Stimulated activated memory B cell treated with anti-CD40 and anti-IgM and Interleukin-4, amounts not matched to agents 10 μg/mL and 1 μg/mL and 100 μg/mL, for 72 hours (primary cell): ENCODE measurements around the gene KCNK10.

Experiments
- ATAC-seq: fragments of 150-1000 bp; cut with Tn5 transposase; 2 replicates; pipeline ENCODE4 v1.10.0; 2021
- H3K27ac Mint-ChIP-seq: one replicate; pipeline ENCODE4 v1.8.0; 2022; ENCODE audit warnings: mild to moderate bottlenecking, mixed read lengths
- H3K27me3 Mint-ChIP-seq: one replicate; pipeline ENCODE4 v1.8.0; 2022; ENCODE audit warnings: mixed read lengths
- H3K36me3 Mint-ChIP-seq: one replicate; pipeline ENCODE4 v1.8.0; 2022; ENCODE audit warnings: mixed read lengths
- H3K4me1 Mint-ChIP-seq: one replicate; pipeline ENCODE4 v1.8.0; 2022; ENCODE audit warnings: mixed read lengths
- H3K4me3 Mint-ChIP-seq: one replicate; pipeline ENCODE4 v1.8.0; 2022; ENCODE audit warnings: mild to moderate bottlenecking, moderate library complexity, mixed read lengths
- H3K9me3 Mint-ChIP-seq: one replicate; pipeline ENCODE4 v1.8.0; 2022; ENCODE audit warnings: mixed read lengths

KCNK10 gene

GRCh38 chr14:88301381-88301780 is 21.7 kb downstream of the KCNK10 start:
- Mint-ChIP-seq H3K36me3 (no peaks in the 10 kb centered on the region), H3K27ac (no peak overlapping the region), H3K9me3 (no peaks in the 10 kb centered on the region), H3K4me1 (peaks cover 7% of the 10 kb centered on the region), H3K4me3 (no peak overlapping the region), H3K27me3 (peaks cover 21% of the 10 kb centered on the region)
- ATAC-seq: no peak

DNA sequence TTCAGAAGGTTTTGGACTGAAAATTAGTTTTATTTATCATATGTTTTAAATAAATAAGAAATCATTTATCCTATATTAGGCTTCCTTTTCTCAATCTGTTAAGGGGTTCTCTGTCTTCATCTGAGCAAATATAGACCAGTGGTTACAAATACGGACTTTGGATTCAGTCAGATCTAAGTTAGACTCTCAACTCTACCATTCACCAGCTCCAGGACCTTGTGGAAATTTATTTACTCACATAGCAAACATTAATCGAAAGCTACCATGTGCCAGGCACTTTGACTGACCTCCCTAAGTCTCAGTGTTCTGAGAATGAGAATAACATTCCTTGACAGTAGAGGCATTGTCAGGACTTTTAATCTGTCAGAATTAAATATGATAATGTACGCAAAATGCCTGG is 22.3 kb downstream of the KCNK10 start:
- Mint-ChIP-seq H3K9me3 (no peaks in the 10 kb centered on the region), H3K27ac (no peak overlapping the region), H3K36me3 (no peaks in the 10 kb centered on the region), H3K4me3 (no peak overlapping the region), H3K4me1 (peaks cover 7% of the 10 kb centered on the region), H3K27me3 (peaks cover 21% of the 10 kb centered on the region)
- no peak for ATAC-seq

DNA sequence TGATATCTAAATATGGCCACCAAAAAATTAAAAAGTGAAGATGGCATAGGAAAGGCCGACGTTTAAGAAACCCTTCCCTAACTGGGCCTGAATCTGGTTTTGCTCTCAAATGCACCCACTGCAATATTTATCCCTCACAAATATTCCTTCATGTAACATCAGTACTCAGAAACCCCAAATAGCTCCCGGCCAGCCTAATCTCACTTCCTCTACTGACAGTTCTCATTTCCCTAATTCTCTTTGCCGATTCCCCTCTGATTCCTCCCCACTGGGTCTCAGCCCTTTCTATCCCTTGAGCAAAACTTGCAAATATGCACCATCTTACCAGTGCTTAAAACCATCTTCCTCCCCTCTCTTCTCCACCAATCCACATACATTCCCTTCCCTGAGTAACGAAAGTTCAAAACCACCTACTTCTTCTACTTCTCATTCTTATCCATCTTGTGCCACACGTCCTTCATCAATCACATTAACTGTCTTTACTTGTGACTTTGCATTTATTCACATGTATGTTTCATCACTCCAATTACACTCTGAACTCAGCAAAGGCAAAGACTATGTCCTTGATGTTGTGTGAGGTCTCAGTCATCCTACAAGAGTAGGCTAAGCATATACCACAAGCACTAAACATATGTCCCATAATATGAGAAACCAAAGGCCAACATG is 23.1 kb downstream of the KCNK10 start:
- no peaks in the 10 kb centered on the region for H3K9me3 Mint-ChIP-seq
- no peak overlapping the region for H3K27ac Mint-ChIP-seq
- H3K36me3 Mint-ChIP-seq: no peaks in the 10 kb centered on the region
- H3K4me1 Mint-ChIP-seq: peaks cover 7% of the 10 kb centered on the region
- H3K27me3 Mint-ChIP-seq: peaks cover 21% of the 10 kb centered on the region
- H3K4me3 Mint-ChIP-seq: no peak overlapping the region
- ATAC-seq: peak; percentile 82

GRCh38 chr14:88297306-88297705 is 25.8 kb downstream of the KCNK10 start:
- Mint-ChIP-seq H3K4me1 (peaks cover 7% of the 10 kb centered on the region), H3K9me3 (no peaks in the 10 kb centered on the region), H3K27me3 (peaks cover 26% of the 10 kb centered on the region), H3K27ac (no peak overlapping the region), H3K36me3 (no peaks in the 10 kb centered on the region), H3K4me3 (no peak overlapping the region)
- no peak for ATAC-seq

DNA sequence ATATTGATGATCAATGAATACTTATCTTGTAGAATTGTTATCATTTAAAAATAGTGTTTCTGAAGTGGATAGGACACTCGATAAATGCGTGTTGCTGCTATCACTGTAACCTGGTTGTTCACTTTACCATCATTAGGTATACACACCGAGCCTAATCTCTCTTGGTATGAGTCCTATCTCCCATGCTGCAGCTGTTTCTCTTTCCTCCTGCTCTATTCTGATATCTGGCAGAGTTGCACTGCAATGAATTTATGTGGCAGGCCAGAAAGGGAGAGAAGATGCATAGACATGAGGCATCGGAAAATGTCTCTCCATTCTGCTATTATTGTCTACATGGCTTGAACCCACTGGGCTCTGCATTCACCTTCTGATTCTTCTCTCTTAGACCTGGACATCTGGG is 26.7 kb downstream of the KCNK10 start:
- no peak overlapping the region for H3K27ac Mint-ChIP-seq
- H3K9me3 Mint-ChIP-seq: no peaks in the 10 kb centered on the region
- H3K4me1 Mint-ChIP-seq: peaks cover 7% of the 10 kb centered on the region
- no peak for ATAC-seq
- peaks cover 26% of the 10 kb centered on the region for H3K27me3 Mint-ChIP-seq
- H3K36me3 Mint-ChIP-seq: no peaks in the 10 kb centered on the region
- no peak overlapping the region for H3K4me3 Mint-ChIP-seq

- H3K36me3 Mint-ChIP-seq: no peaks in the 10 kb centered on the region
- no peak overlapping the region for H3K4me3 Mint-ChIP-seq
- ATAC-seq: no peak
- H3K9me3 Mint-ChIP-seq: no peaks in the 10 kb centered on the region
- H3K27ac Mint-ChIP-seq: no peak overlapping the region
- H3K27me3 Mint-ChIP-seq: peaks cover 37% of the 10 kb centered on the region
- H3K4me1 Mint-ChIP-seq: no peaks in the 10 kb centered on the region
Measured at GRCh38 chr14:88289996-88290395, 33.1 kb downstream of the KCNK10 start.

- no peak for ATAC-seq
Measured at GRCh38 chr14:88289234-88289633, 33.8 kb downstream of the KCNK10 start.

DNA sequence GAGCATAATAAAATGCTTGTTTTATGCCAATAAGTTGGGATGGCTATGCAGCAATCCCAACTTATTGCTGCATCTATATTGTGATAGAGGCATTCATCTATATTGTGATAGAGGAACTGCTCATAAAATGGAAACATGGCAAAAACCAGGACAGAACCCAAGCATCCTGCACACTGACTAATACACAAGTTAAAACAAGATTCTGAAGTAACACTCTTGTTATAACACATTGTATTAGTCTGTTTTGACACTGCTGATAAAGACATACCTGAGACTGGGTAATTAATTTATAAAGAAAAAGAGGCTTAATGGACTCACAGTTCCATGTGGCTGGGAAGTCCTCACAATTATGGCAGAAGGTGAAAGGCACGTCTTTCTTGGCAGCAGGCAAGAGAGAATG is 36.8 kb downstream of the KCNK10 start:
- Mint-ChIP-seq H3K4me1 (no peaks in the 10 kb centered on the region), H3K27me3 (peaks cover 11% of the 10 kb centered on the region), H3K4me3 (no peak overlapping the region), H3K36me3 (no peaks in the 10 kb centered on the region), H3K9me3 (no peaks in the 10 kb centered on the region), H3K27ac (no peak overlapping the region)
- ATAC-seq: no peak

More at GRCh38 chr14:88289234-88289633, 33.8 kb downstream of the KCNK10 start:
- Mint-ChIP-seq H3K4me3 (no peak overlapping the region), H3K27me3 (peaks cover 36% of the 10 kb centered on the region), H3K4me1 (no peaks in the 10 kb centered on the region), H3K36me3 (no peaks in the 10 kb centered on the region), H3K27ac (no peak overlapping the region), H3K9me3 (no peaks in the 10 kb centered on the region)

- Mint-ChIP-seq H3K27me3 (peaks cover 9% of the 10 kb centered on the region), H3K27ac (no peak overlapping the region), H3K36me3 (no peaks in the 10 kb centered on the region), H3K4me1 (no peaks in the 10 kb centered on the region), H3K9me3 (peaks cover 4% of the 10 kb centered on the region), H3K4me3 (no peak overlapping the region)
- no peak for ATAC-seq
Measured at GRCh38 chr14:88281447-88281846, 41.6 kb downstream of the KCNK10 start.

GRCh38 chr14:88276923-88277596 is 46.0 kb downstream of the KCNK10 start:
- Mint-ChIP-seq H3K4me3 (no peak overlapping the region), H3K27me3 (peaks cover 31% of the 10 kb centered on the region), H3K27ac (no peak overlapping the region), H3K9me3 (peaks cover 4% of the 10 kb centered on the region), H3K36me3 (no peaks in the 10 kb centered on the region), H3K4me1 (no peaks in the 10 kb centered on the region)
- no peak for ATAC-seq

GRCh38 chr14:88272390-88273269 is 50.4 kb downstream of the KCNK10 start:
- H3K36me3 Mint-ChIP-seq: no peaks in the 10 kb centered on the region
- no peaks in the 10 kb centered on the region for H3K4me1 Mint-ChIP-seq
- no peak overlapping the region for H3K4me3 Mint-ChIP-seq
- no peaks in the 10 kb centered on the region for H3K9me3 Mint-ChIP-seq
- H3K27ac Mint-ChIP-seq: no peak overlapping the region
- peaks cover 31% of the 10 kb centered on the region for H3K27me3 Mint-ChIP-seq
- ATAC-seq: no peak

DNA sequence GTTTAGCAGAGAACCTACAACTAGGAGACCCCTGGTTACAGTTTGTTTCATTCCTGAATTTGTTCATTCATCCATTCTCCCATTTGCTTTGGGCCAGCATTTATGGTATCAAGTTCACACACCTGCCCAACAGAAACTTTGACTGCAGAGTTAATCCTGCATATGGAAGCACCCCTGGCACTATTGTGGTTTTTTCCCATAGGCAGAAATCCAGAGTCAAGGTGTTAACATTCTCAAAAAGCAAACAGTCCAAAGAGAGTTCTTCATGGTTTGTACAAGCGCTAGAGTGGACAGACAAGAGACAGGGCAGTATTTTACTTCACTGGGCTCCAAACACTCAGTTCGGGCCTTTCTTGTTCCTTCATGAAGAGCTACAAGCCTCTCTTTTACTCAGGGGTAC is 51.9 kb downstream of the KCNK10 start:
- ATAC-seq: no peak
- Mint-ChIP-seq H3K4me1 (no peaks in the 10 kb centered on the region), H3K36me3 (no peaks in the 10 kb centered on the region), H3K27ac (no peak overlapping the region), H3K27me3 (peaks cover 19% of the 10 kb centered on the region), H3K4me3 (no peak overlapping the region), H3K9me3 (no peaks in the 10 kb centered on the region)

- H3K4me3 Mint-ChIP-seq: no peak overlapping the region
- no peak overlapping the region for H3K27ac Mint-ChIP-seq
- H3K36me3 Mint-ChIP-seq: no peaks in the 10 kb centered on the region
- H3K4me1 Mint-ChIP-seq: no peaks in the 10 kb centered on the region
- H3K27me3 Mint-ChIP-seq: peaks cover 17% of the 10 kb centered on the region
- ATAC-seq: no peak
- no peaks in the 10 kb centered on the region for H3K9me3 Mint-ChIP-seq
Measured at GRCh38 chr14:88270776-88271175, 52.3 kb downstream of the KCNK10 start.

GRCh38 chr14:88269806-88270420 is 53.2 kb downstream of the KCNK10 start:
- Mint-ChIP-seq H3K36me3 (no peaks in the 10 kb centered on the region), H3K27me3 (peaks cover 11% of the 10 kb centered on the region)

GRCh38 chr14:88266474-88266873 is 56.6 kb downstream of the KCNK10 start:
- Mint-ChIP-seq H3K27me3 (peaks cover 9% of the 10 kb centered on the region), H3K4me3 (no peak overlapping the region), H3K36me3 (no peaks in the 10 kb centered on the region), H3K27ac (no peak overlapping the region), H3K4me1 (no peaks in the 10 kb centered on the region), H3K9me3 (no peaks in the 10 kb centered on the region)
- ATAC-seq: no peak

More at GRCh38 chr14:88269806-88270420, 53.2 kb downstream of the KCNK10 start:
- H3K4me1 Mint-ChIP-seq: no peaks in the 10 kb centered on the region
- ATAC-seq: peak; percentile 22
- no peaks in the 10 kb centered on the region for H3K9me3 Mint-ChIP-seq
- H3K4me3 Mint-ChIP-seq: no peak overlapping the region
- H3K27ac Mint-ChIP-seq: no peak overlapping the region
